GM12878 (cell line): Measurements from ENCODE around the gene LGALS3. TPM values are rescaled to one million over a fixed set of nuclear protein-coding genes. Genes with fewer than 3 reads are reported as not detected.

Source experiments
- ATAC-seq: fragments of 200-7000 bp; cut with Tn5 transposase; 3 replicates; pipeline ENCODE4 v1.9.1; 2020; ENCODE audit warnings: mild to moderate bottlenecking, moderate library complexity
- BruUV-seq: library from RNA; stranded (reverse); fragments of 400-500 nt; replicated peaks from 2 replicates; lab custom pipeline; 2021; lab: Mats Ljungman, UMichigan
- CTCF ChIA-PET: fragments of 300-600 bp; sonication (Branson Sonifier 250); formaldehyde crosslinking; extraction: SDS; loops from one replicate; lab custom pipeline; 2021; ENCODE audit warnings: inconsistent platforms; lab: Yijun Ruan, JAX
- POLR2A ChIA-PET: fragments of 350-600 bp; formaldehyde crosslinking; extraction: SDS; loops from one replicate; lab custom pipeline; 2021; ENCODE audit warnings: inconsistent platforms; lab: Charles Lee
- RAD21 ChIA-PET: fragments of 300-600 bp; sonication (Branson Sonifier 250); formaldehyde crosslinking; loops from one replicate; lab custom pipeline; 2023; ENCODE audit warnings: antibody characterized with exemption; ENCODE audit not compliant: unreplicated experiment; lab: Charles Lee
- SMC1A ChIA-PET: fragments of 300-600 bp; sonication (Branson Sonifier 250); formaldehyde crosslinking; loops from one replicate; lab custom pipeline; 2023; ENCODE audit not compliant: unreplicated experiment, uncharacterized antibody; lab: Charles Lee
- DNase-seq: peaks from one replicate; pipeline ENCODE4 v3.0.0-alpha.2; 2011; ENCODE audit warnings: low read depth, low spot score
- FAIRE-seq: peaks from 3 replicates; lab custom pipeline; 2011; peaks lifted over from hg19 to GRCh38; lab: Jason Lieb, UNC
- H2AFZ ChIP-seq: 2 replicates; pipeline ENCODE4 v1.6.0; 2011; ENCODE audit warnings: low read depth, low read length, control low read depth; ENCODE audit not compliant: control insufficient read depth
- H3K27ac ChIP-seq: 2 replicates; pipeline ENCODE4 v1.5.1; 2011; ENCODE audit warnings: control low read depth; ENCODE audit not compliant: control insufficient read depth, insufficient read depth
- H3K27me3 ChIP-seq, 2 experiments: replicated peaks in 1 of 2; 2 replicates each; pipeline versions ENCODE4 v1.6.0 to v1.6.1; 2011; ENCODE audit warnings: low read length in 1 of 2; ENCODE audit not compliant: control insufficient read depth in 2 of 2, insufficient read depth in 2 of 2
- H3K36me3 ChIP-seq, 2 experiments: 2 replicates each; pipeline ENCODE4 v1.5.1; 2011; ENCODE audit warnings: low read length in 1 of 2; ENCODE audit not compliant: control insufficient read depth in 2 of 2, insufficient read depth in 2 of 2
- H3K4me1 ChIP-seq: 2 replicates; pipeline ENCODE4 v1.6.1; 2011; ENCODE audit warnings: mild to moderate bottlenecking, low read length, moderate library complexity, mixed read lengths; ENCODE audit not compliant: control insufficient read depth, insufficient read depth
- H3K4me2 ChIP-seq: 2 replicates; pipeline ENCODE4 v1.6.0; 2011; ENCODE audit warnings: control low read depth; ENCODE audit not compliant: control insufficient read depth, insufficient read depth
- H3K4me3 ChIP-seq: fragments of 200-600 bp; sonication (generic); 2 replicates; pipeline ENCODE4 v1.5.1; 2016
- H3K79me2 ChIP-seq: 2 replicates; pipeline ENCODE4 v1.6.0; 2011; ENCODE audit warnings: low read length; ENCODE audit not compliant: control insufficient read depth, insufficient read depth
- H3K9ac ChIP-seq: 2 replicates; pipeline ENCODE4 v1.8.0; 2011; ENCODE audit warnings: low read length, control low read depth, mixed read lengths; ENCODE audit not compliant: control insufficient read depth, insufficient read depth
- H3K9me3 ChIP-seq: replicated peaks from 3 replicates; pipeline ENCODE4 v1.5.1; 2011; ENCODE audit warnings: mild to moderate bottlenecking, low read length; ENCODE audit not compliant: control insufficient read depth, insufficient read depth
- H4K20me1 ChIP-seq: 2 replicates; pipeline ENCODE4 v1.6.0; 2011; ENCODE audit not compliant: control insufficient read depth, insufficient read depth
- CBX5 ChIP-seq: sonication (generic); IDR thresholded peaks from 2 replicates; pipeline ENCODE4 v1.6.1; 2016; ENCODE audit warnings: low read depth, moderate library complexity, mild to moderate bottlenecking, inconsistent platforms
- HCFC1 ChIP-seq: fragments of 150-350 bp; IDR thresholded peaks from 2 replicates; pipeline ENCODE4 v1.6.1; 2014; ENCODE audit warnings: low read length
- HDAC2 ChIP-seq: fragments of 200-600 bp; sonication (generic); IDR thresholded peaks from 2 replicates; pipeline ENCODE4 v1.6.1; 2017
- IKZF1 ChIP-seq: fragments of 450-650 bp; conservative IDR thresholded peaks from 2 replicates; pipeline ENCODE4 v1.6.1; 2017; ENCODE audit warnings: antibody characterized with exemption, mild to moderate bottlenecking
- IRF4 ChIP-seq: IDR thresholded peaks from 2 replicates; pipeline ENCODE4 v1.6.1; 2011; ENCODE audit warnings: low read depth, low read length
- MEF2B ChIP-seq: fragments of 450-650 bp; IDR thresholded peaks from 2 replicates; pipeline ENCODE4 v1.6.1; 2018; ENCODE audit warnings: mild to moderate bottlenecking, moderate library complexity; ENCODE audit not compliant: partially characterized antibody, poor library complexity, severe bottlenecking
- MTA2 ChIP-seq: fragments of 450-650 bp; IDR thresholded peaks from 2 replicates; pipeline ENCODE4 v1.6.1; 2016; ENCODE audit warnings: low read depth, mild to moderate bottlenecking, moderate library complexity
- NR2F1 ChIP-seq: fragments of 450-650 bp; conservative IDR thresholded peaks from 2 replicates; pipeline ENCODE4 v1.6.1; 2017; ENCODE audit warnings: mild to moderate bottlenecking
- RB1 ChIP-seq: fragments of 450-650 bp; formaldehyde crosslinking; IDR thresholded peaks from 2 replicates; pipeline ENCODE4 v1.6.1; 2017; ENCODE audit warnings: mild to moderate bottlenecking, borderline replicate concordance
- RELA ChIP-seq: fragments of 450-650 bp; IDR thresholded peaks from 2 replicates; pipeline ENCODE4 v1.8.0; 2014; ENCODE audit warnings: borderline replicate concordance; ENCODE audit not compliant: partially characterized antibody
- SUPT20H ChIP-seq: IDR thresholded peaks from 2 replicates; pipeline ENCODE4 v1.6.1; 2011; ENCODE audit warnings: low read depth, mild to moderate bottlenecking, low read length, moderate library complexity, borderline replicate concordance; ENCODE audit not compliant: control insufficient read depth
- TARDBP ChIP-seq: IDR thresholded peaks from 2 replicates; pipeline ENCODE4 v1.6.1; 2016; ENCODE audit warnings: borderline replicate concordance
- ZNF207 ChIP-seq: fragments of 450-650 bp; IDR thresholded peaks from 2 replicates; pipeline ENCODE4 v1.6.1; 2014; ENCODE audit warnings: antibody characterized with exemption, mild to moderate bottlenecking, borderline replicate concordance
- ZNF217 ChIP-seq: fragments of 450-650 bp; IDR thresholded peaks from 2 replicates; pipeline ENCODE4 v1.6.1; 2017; ENCODE audit warnings: antibody characterized with exemption, mild to moderate bottlenecking
- WGBS: methylation state at CpG from one replicate; pipeline ENCODE4 v1.1.6; 2016; ENCODE audit warnings: low lambda C conversion rate; ENCODE audit not compliant: insufficient replicate concordance, insufficient coverage; ENCODE audit errors: missing lambda C conversion rate; 5-methylcytosine and 5-hydroxymethylcytosine counted together
- in situ Hi-C: fragments of 300-500 bp; cut with MboI; formaldehyde crosslinking; loops from 9 replicates; pipeline ENCODE4 v1.14.3; 2018; ENCODE audit warnings: mixed read lengths
- intact Hi-C: fragments of 100-400 bp; cut with micrococcal nuclease; formaldehyde crosslinking; loops from one replicate; pipeline ENCODE4 v1.14.2; 2022; ENCODE audit not compliant: unreplicated experiment
- polyA plus RNA-seq, 11 experiments: library from polyadenylated mRNA; depleted of rRNA in 4 of 11; unstranded in 6 of 11; stranded (reverse) in 5 of 11; fragments of >200 nt; fragmentation: Nextera tagmentation in 4 of 11; fragmentation: Illumina TruSeq in 1 of 11; extraction: Ambion mirVana in 4 of 11; extraction: Trizol in 1 of 11; gene quantifications; 1 replicate in 1 of 11; 2 replicates in 10 of 11; pipeline versions ENCODE4 v1.2.1 to v1.2.3, GENCODE V29; 2011 to 2016; ENCODE audit warnings: inconsistent platforms in 2 of 11, missing spikeins in 2 of 11, low read depth in 1 of 11
- total RNA-seq, 4 experiments: library from RNA; depleted of rRNA in 3 of 4; stranded (reverse); fragments of >200 nt in 3 of 4; fragmentation: Illumina TruSeq in 1 of 4; extraction: Trizol in 1 of 4; gene quantifications; 2 replicates each; pipeline versions ENCODE4 v1.2.1 to v1.2.3, GENCODE V29; 2013 to 2021
- TF ChIP-seq, protein P1 (sequence below): fragments of 450-650 bp; IDR thresholded peaks from 2 replicates; pipeline ENCODE4 v1.6.1; 2017; ENCODE audit warnings: low read depth, mild to moderate bottlenecking, moderate library complexity
- TF ChIP-seq, protein P2 (sequence below): IDR thresholded peaks from 2 replicates; pipeline ENCODE4 v1.6.1; 2012; ENCODE audit warnings: improper control_type of control experiment, low read depth, low read length; ENCODE audit not compliant: insufficient replicate concordance

Gene LGALS3
- total and polyA plus RNA-seq, 10 of the 15 experiments (the other 5 are each of a cell fraction or from before 2014, with no cell fraction given) = 1.5 to 34.2 (median 18.4) TPM

DNA sequence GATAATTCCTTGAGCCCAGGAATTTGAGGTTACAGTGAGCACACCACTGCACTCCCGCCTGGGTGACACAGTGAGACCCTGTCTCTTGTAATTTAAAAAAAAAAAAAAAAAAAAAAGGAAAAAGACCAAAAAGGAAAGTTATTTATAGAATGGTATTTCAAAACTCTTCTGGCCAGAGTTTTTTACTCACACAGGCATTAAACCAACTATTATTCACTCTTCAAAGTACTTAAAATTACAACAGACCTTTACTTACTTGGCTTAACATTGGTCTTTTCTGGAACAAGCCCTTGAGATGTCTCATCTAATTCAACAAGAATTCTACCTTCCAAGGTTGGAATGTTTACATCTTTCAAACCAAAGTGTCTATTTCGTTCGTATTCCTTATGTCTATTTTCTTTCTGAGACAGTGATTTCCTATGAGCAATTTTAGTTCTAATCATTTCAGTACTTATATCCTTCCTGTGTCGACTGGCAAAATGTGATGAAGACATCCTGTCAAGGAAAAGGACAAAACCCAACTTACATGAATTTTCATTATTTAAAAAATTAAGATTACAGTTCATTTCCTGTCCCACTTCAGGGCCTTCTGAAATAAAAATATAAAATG lies 59.7 kb downstream of the LGALS3 start:
- POLR2A ChIA-PET = no interaction called here

More for the DNA sequence above, 59.7 kb downstream of the LGALS3 start:
- intact Hi-C loops = no loop called here
- BruUV-seq = no TSS peak
- no peak for DNase-seq
- TF ChIP-seq MTA2 (no peak), NR2F1 (no peak), HDAC2 (no peak), SUPT20H (no peak), HCFC1 (no peak), RELA (no peak), ZNF217 (no peak), ZNF207 (no peak), TARDBP (no peak), MEF2B (no peak), CBX5 (no peak), IRF4 (no peak), RB1 (no peak), IKZF1 (no peak)
- TF ChIP-seq, protein P1, sequence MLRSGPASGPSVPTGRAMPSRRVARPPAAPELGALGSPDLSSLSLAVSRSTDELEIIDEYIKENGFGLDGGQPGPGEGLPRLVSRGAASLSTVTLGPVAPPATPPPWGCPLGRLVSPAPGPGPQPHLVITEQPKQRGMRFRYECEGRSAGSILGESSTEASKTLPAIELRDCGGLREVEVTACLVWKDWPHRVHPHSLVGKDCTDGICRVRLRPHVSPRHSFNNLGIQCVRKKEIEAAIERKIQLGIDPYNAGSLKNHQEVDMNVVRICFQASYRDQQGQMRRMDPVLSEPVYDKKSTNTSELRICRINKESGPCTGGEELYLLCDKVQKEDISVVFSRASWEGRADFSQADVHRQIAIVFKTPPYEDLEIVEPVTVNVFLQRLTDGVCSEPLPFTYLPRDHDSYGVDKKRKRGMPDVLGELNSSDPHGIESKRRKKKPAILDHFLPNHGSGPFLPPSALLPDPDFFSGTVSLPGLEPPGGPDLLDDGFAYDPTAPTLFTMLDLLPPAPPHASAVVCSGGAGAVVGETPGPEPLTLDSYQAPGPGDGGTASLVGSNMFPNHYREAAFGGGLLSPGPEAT = no peak
- TF ChIP-seq, protein P2, sequence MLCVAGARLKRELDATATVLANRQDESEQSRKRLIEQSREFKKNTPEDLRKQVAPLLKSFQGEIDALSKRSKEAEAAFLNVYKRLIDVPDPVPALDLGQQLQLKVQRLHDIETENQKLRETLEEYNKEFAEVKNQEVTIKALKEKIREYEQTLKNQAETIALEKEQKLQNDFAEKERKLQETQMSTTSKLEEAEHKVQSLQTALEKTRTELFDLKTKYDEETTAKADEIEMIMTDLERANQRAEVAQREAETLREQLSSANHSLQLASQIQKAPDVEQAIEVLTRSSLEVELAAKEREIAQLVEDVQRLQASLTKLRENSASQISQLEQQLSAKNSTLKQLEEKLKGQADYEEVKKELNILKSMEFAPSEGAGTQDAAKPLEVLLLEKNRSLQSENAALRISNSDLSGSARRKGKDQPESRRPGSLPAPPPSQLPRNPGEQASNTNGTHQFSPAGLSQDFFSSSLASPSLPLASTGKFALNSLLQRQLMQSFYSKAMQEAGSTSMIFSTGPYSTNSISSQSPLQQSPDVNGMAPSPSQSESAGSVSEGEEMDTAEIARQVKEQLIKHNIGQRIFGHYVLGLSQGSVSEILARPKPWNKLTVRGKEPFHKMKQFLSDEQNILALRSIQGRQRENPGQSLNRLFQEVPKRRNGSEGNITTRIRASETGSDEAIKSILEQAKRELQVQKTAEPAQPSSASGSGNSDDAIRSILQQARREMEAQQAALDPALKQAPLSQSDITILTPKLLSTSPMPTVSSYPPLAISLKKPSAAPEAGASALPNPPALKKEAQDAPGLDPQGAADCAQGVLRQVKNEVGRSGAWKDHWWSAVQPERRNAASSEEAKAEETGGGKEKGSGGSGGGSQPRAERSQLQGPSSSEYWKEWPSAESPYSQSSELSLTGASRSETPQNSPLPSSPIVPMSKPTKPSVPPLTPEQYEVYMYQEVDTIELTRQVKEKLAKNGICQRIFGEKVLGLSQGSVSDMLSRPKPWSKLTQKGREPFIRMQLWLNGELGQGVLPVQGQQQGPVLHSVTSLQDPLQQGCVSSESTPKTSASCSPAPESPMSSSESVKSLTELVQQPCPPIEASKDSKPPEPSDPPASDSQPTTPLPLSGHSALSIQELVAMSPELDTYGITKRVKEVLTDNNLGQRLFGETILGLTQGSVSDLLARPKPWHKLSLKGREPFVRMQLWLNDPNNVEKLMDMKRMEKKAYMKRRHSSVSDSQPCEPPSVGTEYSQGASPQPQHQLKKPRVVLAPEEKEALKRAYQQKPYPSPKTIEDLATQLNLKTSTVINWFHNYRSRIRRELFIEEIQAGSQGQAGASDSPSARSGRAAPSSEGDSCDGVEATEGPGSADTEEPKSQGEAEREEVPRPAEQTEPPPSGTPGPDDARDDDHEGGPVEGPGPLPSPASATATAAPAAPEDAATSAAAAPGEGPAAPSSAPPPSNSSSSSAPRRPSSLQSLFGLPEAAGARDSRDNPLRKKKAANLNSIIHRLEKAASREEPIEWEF = no peak
- TF ChIP-seq, all 136 proteins: peak for 0
- Histone ChIP-seq H3K9me3 (no peaks in the 10 kb centered on the region; the same call in 2 of the 3 replicates), H3K27ac (no peak overlapping the region), H4K20me1 (no peaks in the 10 kb centered on the region), H3K4me2 (peak overlapping the region; percentile 83), H3K9ac (no peak overlapping the region), H3K4me3 (peak overlapping the region; percentile 85), H3K4me1 (peaks cover 4% of the 10 kb centered on the region; the same call in 1 of the 2 replicates), H3K36me3 (peaks cover 0 to 2% of the 10 kb centered on the region in 2 experiments; a peak in 1 of 4 replicates), H3K27me3 (no peaks in the 10 kb centered on the region), H3K79me2 (peaks cover 46% of the 10 kb centered on the region), H2AFZ (no peak overlapping the region)
- no peak for ATAC-seq
- ChIA-PET CTCF (interaction anchor here (0.9 kb wide), 1 partner anchor 82 kb away, joined by 3 read pairs; no protein-coding TSS in a partner anchor), SMC1A (interaction anchor here (1.3 to 1.6 kb wide), 2 partner anchors 8 to 117 kb away, joined by 4 read pairs; no protein-coding TSS in a partner anchor), RAD21 (interaction anchor here (0.9 to 1.0 kb wide), 2 partner anchors 116 to 162 kb away, joined by 3 read pairs; partner anchors contain the start of genes SOCS4 and WDHD1)
- in situ Hi-C loops = no loop called here
- no peak for FAIRE-seq
- 85% methylated on average over 4 of the region's 4 CpGs for WGBS
